GM18505 (cell line): ENCODE data around the gene LY9.
"Not testable (repeated sequence)": the region's sequence is repeated elsewhere in the genome, so short reads cannot be mapped to it uniquely, and the experiment has no call there.

Experiments
- ATAC-seq: cut with Tn5 transposase; IDR thresholded peaks from one replicate; pipeline ENCODE4 v1.9.1; 2021; ENCODE audit not compliant: unreplicated experiment
- POLR2A ChIP-seq: IDR thresholded peaks from 4 replicates; pipeline ENCODE4 v1.6.1; 2011; ENCODE audit warnings: borderline replicate concordance; ENCODE audit not compliant: insufficient read depth, insufficient read length; ENCODE audit errors: extremely low read depth

LY9 gene

DNA sequence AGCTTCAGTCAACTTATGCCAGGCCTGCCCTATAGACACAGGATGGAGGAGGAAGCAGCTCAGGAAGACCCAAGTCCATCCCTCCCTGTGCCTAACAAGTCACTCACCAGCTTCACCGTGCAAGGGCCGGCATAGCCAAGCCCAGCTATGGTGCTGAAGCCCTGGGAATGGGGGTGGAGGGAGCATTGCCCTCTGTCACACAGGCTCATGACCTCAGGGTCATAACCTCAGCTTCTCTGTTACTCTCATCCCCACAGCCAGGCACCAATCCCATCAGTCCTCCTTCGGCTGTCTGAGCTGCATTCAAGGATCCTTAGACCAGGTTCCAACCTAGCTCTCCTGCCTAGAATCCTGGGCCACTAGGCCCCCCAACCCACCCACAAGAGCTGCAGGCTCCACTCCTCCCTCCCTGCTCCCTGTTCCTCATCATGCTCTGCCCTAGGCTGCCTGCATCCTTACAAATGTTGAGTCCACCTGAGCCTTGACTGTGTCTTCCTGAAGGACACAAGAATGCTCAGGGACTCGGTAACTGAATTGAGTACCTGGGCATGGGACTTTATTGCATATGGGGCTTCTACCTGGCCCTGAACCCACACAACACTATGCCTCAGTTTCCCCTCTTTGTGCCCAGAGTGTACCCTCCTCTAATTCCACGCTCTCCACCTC, 65.0 kb downstream of the LY9 start:
- no peak for TF ChIP-seq POLR2A
- ATAC-seq: no peak

DNA sequence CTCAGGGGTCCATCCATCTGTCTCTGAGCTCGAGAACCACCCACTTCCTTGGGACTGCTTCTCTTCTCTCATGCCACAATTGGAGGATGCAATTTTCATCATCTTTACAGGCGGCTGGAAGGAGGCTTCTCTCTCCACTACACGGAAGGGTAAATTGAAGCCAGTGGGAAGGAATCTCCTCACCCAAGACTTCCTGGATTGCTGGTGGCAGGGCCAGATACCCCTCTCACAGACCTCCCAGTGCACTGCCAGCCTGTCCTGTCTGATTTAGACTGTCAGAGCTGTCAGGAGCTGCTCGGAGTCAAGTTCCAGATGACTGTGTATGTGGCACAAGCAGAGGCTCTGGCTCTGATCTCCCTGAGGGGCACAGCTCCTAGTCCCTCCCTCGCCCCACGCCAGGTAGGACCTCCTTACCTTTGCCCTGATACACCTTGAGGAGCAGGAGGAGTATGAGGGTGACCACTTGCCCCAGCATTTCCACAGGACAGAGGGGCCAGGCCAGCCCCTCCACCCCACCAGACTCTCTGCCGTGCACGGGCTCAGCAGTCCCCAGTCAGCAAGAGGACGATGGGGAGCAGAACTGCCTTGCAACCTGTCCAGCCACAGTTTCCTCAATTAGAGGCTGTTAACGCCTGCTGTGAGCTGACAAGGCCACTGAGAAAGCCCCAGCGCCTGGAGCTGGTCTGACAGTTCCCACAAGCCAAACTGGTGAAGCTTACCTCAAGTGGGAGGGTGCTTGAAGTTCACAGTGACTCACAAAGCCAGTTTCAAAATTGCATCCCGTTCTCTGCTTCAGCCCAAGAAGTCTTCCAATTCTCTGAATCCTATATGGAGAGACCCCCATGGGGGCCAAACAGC, 66.5 kb downstream of the LY9 start, which contains the start of gene CD244:
Gene CD244, minus strand, starts transcription at position 685 of the 858 bp plus-strand sequence. Its CDS starts 210 bp downstream, at position 475.
- no peak for TF ChIP-seq POLR2A
- peak; percentile 77 for ATAC-seq

DNA sequence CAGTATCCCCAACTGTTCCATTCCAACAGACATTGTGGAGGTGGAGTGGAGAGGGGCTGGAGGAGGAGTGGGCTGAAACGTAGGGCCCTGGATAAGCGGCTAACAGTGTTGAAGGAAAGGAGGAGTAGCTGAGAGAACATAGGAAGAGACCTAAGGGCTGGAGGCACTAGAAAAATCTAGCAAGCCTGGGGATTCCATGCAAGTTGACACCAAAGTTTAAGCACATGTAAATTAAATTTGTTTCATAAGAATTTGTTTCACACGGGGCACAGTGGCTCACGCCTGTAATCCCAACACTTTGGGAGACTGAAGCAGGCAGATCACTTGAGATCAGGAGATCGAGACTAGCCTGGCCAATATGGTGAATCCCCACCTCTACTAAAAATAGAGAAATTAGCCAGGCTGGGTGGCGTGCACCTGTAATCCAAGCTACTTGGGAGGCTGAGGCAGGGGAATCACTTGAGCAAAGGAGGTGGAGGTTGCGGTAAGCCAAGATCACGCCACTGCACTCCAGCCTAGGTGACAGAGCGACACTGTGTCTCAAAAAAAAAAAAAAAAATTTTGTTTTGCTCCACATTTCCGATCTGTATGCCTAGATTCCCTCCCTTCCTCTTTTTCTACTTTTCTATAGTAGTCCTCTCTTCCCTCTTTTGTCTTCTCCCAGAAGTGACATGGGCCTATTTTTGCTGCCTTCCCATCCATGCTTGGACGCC, 67.2 kb downstream of the LY9 start:
- ATAC-seq: no peak
- TF ChIP-seq POLR2A: no peak

DNA sequence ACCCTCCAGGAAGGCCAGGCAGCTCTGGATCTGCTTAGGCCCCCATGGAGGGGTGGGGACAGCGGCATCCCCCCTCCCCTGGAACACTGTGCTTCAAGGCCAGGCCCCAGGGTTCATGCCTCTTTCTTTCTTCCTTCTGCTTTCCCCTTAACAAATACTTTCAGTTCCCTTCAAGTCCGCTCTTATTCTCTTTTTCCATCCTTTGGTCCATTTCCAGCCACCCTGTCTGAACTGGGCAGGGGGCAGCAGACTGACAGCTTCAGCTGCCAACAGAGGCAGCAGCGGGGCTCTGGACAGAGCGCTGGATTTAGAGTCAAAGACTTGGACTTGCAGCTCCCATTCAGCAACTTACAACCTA, 67.8 kb downstream of the LY9 start:
- ATAC-seq: no peak

DNA sequence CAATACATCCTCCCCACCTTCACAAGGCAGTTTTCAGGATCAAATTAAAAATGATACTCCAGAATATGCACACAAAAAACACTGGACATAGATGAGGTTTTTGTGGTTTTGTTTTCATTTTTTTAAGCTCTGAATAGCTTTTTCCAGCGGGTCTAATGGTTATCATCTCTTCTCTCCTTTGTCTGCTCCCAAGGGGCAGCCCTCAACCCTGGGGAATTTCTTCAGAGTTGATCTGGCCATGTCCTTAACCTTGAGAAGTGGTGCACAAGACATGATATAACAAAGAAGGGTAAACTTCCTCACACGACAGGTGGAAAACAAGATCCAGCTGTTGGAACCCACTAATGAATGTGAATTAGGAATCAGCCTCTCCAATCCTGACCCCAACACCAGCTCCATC, 68.2 kb downstream of the LY9 start:
- no peak for ATAC-seq
- TF ChIP-seq POLR2A: no peak

More for the DNA sequence above, 67.8 kb downstream of the LY9 start:
- no peak for TF ChIP-seq POLR2A

DNA sequence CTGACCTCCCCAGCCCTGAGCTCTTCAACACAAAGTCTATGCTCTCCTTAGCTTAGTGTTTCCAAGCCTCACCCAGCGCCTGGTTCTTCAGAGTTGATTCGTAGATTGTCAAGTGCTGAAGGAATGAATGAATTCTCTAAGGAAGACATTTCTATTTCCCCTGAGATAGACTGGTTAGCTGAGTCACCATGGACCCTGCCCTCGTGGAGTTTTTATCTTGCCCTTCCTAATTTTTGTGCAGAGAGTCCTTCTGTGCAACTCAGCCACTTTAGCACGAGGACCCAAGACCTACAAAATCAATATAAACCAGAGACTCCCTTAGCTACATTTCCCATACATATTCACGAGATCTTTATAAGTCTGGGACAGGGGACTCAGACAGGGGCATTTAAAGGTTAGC, 69.4 kb downstream of the LY9 start:
- no peak for TF ChIP-seq POLR2A
- ATAC-seq: no peak

DNA sequence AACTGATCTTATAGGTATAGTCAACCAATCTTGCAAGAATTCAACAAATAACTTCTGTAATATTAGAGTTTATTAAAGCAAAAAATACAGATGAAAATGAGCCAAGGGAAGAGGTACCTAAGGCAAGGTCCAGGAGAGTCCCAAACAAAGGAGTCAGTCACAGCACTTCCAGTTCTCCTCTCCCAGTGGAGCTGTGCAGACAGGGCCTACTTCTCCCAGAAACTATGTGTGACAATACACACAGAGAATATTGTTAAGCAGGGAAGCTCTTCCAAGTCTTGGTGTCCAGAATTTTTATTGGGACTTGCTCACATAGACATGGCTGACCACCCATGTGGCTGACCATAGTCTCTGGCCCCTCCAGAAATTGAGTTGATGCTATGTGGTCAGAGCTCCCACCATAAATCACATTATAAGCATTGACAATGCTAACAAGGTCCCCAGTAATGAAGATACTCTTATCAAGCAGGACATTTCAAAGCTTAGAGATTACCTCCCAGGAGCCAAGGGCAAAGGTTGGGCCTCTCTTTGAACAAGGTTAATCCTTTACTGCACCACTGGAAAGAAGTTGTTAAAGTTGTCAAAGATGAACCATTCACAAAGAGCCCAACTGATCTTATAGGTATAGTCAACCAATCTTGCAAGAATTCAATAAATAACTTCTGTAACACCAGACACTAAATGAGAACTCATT, 70.2 kb downstream of the LY9 start:
- ATAC-seq: no peak

DNA sequence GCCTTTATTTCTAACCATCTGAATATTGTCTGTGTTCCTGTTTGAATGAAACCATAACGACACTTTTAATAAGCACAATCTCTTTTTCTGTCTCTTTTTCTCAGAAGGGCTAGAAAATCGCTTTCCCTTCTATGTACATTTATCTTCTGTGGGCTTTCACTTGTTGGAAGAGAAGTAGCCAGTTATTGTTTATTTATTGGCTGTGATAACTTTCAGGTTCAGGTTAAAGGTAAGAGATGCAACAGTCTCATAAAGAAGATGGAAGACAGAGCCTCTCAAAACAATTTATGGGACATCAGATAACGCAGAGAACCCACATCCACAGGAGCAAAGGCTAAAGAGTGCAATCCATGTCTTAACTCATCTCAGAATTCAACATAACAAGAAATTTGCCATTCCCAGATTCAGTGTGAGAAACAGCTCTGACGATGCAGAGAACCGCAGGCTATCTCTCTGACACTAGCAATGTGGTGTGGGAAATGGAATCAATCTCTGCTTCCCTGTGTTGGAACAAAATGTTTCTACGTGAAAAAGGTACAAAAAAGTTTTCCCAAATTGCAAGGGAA, 70.8 kb downstream of the LY9 start:
- no peak for ATAC-seq
- TF ChIP-seq POLR2A: no peak

More for the DNA sequence above, 70.2 kb downstream of the LY9 start:
- no peak for TF ChIP-seq POLR2A

DNA sequence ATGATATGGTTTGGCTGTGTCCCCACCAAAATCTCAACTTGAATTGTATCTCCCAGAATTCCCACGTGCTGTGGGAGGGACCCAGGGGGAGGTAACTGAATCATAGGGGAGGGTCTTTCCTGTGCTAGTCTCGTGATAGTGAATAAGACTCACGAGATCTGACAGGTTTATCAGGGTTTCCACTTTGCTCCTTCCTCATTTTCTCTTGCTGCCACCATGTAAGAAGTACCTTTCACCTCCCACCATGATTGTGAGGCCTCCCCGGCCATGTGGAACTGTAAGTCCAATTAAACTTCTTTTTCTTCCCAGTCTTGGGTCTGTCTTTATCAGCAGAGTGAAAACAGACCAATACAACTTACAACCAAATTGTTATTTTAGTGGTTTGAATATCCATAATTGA, 71.7 kb downstream of the LY9 start:
- not testable (repeated sequence) for ATAC-seq

DNA sequence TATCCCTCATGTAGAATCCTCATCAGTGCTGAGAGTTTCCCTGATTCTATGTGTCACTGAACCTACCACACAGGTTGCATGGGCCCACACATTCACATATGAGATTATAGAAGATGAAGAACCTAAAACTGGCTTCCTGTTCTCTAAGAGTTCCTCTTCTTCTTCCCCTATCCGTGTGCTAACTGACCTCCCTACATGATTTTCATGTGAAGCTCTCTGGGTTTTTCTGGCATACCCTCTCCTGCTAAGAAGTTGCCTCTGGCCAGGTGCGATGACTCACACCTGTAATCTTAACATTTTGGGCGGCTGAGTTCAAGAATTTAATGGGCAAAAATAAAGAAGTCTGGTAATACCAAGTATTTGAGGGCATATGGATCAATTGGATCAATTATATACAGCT, 72.2 kb downstream of the LY9 start:
- ATAC-seq: no peak
- TF ChIP-seq POLR2A: no peak

DNA sequence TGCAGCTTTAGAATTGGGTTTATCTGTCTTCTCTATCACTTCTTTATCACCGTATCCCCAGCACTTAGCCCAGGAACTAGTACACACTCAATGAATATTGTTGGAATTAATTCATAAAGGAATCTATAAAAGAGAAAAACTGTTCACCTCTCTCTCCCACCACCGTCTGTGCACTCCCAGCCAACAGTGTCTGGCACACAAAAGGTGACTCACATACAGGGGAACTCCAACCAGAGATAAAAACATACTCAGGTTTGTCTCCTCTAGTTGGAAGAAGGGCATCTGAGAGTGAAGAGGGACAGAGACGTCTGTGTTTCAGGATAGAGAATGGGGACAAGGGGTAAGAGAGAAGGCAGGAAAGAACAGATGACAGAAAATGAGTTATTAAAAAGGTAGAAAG, 79.0 kb downstream of the LY9 start:
- TF ChIP-seq POLR2A: no peak
- ATAC-seq: no peak

DNA sequence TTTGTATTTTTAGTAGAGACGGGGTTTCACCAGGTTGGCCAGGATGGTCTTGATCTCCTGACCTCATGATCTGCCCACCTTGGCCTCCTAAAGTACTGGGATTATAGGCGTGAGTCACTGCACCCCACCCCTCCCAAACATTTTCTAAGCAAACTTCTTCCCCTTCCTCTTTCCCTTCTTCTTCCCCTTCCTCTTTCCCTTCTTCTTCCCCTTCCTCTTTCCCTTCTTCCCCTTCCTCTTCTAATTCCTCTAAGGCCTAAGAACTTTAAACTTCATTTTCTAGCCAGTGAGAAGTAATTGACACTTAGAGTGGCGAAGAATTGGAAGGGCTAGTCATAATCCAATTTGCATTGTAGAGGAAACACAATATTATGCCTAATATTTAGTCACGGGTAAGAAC, 79.6 kb downstream of the LY9 start:
- not testable (repeated sequence) for ATAC-seq

DNA sequence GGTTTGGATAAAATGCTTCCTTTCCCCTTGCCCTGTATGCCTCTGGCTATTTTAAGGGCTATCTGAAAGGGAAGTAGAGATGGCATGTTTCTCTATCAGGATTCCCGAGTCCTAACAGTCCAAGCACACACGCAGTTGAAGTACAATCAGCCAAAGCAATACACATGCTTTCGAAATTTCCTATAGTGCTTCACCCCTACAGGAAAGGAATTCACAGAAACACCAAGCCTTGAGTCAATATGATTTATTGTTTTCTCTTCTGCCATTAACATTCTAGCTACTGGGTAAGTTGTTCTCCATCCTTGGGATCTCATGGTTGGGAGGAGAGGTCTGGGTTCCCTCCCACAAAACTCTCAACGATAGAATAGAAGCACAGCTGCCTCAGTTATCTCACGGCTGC, 80.3 kb downstream of the LY9 start:
- ATAC-seq: no peak
- TF ChIP-seq POLR2A: no peak
